ENCODE data around the gene MXD3.

MXD3 gene

GRCh38 chr5:177317959-177318377 is 6.3 kb upstream of the MXD3 start:
- DNase-seq = peak; percentile 82 to 85

- DNase-seq = no peak
These were observed 4.3 kb upstream of the MXD3 start for GRCh38 chr5:177316005-177316404.

DNA sequence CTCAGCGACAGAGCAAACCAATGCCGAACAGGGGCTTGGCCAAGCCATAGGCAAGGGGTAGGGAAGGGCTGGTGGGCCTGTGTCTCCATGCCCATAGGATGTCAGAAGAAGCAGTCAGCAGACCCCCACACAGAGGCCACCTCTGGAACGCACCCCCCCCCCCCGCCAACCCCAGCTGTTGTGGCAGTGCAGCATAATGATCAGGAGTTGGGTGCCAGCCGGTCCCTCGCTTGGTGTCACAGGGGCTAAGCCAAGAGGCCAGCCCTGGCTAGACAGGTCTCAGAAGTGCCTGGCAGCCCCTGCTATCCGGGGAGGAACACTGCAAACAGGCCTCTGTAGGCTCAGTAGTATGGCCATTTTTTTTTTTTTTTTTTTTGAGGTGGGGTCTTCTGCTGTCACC is 3.7 kb upstream of the MXD3 start:
- no peak for DNase-seq

DNA sequence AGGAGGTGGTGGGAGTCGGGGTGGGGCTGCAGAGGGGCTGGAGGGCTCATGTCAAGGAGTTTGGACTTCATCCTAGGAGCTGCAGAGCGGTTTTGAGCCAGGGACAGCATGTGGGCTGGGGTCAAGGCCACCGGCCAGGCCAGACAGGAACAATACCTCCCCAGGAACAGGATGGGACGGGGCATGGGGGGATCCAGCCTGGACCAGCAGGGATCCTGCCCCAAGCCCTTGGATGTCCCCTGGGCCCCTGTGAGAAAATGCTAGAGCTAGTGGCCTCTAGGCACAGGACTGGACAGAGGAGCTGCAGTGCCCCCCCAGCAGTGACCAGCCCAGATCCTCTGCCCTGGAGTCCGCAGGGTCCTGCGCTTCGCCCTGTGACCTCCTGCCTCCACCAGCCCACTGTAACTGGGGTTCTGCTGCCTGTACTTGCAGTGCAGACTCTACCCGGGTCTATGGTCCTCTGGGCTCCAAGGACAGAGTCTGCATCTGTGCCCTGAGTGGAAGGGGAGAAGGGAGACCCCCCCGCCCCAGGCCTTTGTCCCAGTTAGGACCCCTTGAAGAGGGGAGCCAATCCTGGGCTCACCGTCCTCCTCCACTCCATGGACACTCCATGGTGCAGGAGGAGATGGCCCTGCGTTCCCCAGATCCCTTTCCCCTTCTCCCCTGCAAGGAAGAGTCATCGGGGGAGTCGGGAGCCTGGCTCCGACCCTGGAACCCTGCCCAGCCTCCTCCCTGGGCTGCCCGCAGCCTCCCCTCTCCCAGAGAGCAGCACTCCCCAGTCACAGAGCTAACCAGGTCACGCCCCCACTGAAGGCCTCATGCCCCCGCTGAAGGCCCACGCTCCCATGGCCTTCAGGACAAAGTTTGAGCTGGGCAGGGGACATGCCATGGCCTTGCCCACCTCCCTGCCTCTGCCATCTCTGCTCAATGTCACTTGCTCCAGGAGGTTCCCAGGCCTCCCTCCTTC is 3.0 kb upstream of the MXD3 start:
- no peak for DNase-seq

DNA sequence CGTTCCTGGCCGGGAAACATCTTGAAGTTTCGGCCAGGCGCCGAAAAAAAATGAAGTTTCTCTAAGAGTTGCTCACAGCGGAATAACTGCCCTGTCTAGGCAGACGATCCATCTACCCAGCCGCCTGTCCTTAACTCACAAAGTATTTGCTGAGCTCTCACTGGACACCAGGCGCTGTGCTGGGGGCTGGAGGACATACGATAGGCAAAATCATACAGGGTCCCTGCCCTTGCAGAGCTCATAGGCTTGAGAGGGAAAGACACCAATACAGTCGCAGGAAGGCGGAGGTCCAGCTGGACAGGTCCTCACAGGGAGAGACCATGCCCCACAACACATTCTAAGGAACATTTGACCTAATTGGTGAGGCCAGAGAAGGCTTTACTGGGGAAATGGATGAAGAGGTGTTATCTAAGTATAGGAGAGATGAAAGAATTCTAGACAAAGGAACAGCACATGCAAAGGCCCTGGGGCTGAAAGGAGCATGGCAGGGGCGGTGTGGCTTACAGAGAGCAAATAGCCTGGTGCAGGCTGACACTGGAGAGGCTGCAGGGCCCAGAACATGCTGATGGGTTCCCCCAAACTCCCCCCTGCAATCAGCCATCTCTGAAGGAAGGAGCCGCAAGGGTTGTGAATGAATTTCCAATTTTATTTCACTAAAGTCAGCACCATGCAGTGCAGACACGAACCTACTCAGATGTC is 2.0 kb upstream of the MXD3 start:
- DNase-seq = no peak

GRCh38 chr5:177312649-177313181 is 1.0 kb upstream of the MXD3 start:
- peak; percentile 72 to 79 for DNase-seq

DNA sequence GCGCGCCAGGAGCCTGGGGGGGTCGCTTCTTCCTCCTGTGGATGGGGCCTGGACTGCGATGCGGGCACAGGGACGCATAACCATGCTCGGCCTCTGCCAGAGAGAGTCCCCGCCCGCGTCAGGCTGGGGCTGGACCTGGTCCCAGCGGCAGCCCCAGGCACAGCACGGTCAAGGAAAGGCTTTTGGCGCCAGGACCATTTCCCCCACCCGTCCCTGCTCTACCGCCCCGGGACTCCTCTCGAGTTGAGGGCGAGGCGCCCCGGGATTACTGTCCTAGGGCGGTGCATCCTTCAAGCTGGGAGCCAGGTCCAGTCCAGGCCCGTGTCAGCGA is 341 bp downstream of the MXD3 start:
- no peak for DNase-seq

- peak; percentile 45 to 46 for DNase-seq
These were observed 824 bp downstream of the MXD3 start for GRCh38 chr5:177310757-177311391.

DNA sequence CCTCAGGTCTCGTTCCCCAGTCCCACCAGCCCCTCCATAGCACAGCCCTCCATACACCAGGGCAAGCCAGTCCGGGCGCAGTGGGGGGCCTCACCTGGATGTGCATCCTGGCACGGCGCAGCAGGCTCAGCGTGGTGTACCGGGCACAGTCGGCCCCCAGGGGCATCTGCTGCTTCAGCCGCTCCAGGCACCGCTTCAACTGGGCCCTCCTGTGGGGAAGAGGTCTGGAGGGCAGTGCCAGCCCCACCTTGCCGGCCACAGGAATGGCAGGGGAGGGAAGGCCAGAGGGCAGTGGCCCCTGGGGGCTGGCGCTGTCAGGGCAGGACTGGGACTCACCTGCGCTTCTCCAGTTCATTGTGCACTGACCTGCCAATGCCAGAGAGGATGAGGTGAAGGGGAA is 1.4 kb downstream of the MXD3 start:
- DNase-seq = no peak

- DNase-seq = peak; percentile 82 to 85
These were observed 2.1 kb downstream of the MXD3 start for GRCh38 chr5:177309351-177310191.

- DNase-seq = no peak
These were observed 3.0 kb downstream of the MXD3 start for GRCh38 chr5:177308740-177309139.

GRCh38 chr5:177307544-177308363 is 3.9 kb downstream of the MXD3 start:
- DNase-seq = peak in 1 of 2 experiments; percentile 22

DNA sequence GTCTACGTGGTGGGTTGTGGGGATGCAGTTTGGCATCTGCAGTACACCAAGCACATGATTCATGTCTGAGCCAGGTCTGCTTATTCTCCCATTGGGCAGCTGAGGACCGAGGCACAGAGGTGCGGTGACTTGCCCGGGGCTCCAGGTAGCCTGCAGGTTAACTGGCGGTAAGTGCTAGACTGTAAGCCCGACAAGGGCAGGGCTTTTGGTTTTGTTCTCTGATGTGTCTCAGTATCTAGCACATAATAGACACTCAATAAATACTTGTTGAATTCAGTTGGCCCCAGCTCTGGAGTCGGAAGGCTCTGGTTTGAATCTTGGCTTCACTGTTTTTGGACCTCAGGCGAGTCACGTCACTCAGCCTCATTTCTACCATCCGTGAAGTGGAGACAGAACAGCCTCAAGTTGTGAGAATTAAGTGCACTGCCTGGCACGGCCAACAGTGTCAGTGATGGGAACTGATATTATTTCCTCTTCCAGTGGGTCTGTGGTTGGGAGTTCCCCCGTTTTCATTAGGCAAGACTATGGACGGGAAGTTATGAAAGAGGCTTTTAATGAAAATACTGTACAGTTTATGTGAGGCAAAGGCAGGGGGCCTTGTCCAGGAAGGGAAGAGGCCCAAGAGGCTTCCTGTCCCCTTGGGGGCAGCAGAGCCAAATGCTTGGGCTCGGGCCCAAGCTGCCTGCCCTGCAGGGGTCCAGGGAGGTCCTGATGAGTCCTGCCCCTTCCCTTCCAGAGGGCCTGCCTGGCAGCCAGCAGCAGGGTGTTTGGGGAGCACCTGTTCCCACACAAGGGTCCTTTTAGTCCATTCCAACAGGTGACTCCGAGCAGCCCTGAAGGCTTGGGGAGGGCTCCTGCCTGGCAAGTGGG is 4.8 kb downstream of the MXD3 start:
- DNase-seq = peak in 1 of 2 experiments; percentile 22

DNA sequence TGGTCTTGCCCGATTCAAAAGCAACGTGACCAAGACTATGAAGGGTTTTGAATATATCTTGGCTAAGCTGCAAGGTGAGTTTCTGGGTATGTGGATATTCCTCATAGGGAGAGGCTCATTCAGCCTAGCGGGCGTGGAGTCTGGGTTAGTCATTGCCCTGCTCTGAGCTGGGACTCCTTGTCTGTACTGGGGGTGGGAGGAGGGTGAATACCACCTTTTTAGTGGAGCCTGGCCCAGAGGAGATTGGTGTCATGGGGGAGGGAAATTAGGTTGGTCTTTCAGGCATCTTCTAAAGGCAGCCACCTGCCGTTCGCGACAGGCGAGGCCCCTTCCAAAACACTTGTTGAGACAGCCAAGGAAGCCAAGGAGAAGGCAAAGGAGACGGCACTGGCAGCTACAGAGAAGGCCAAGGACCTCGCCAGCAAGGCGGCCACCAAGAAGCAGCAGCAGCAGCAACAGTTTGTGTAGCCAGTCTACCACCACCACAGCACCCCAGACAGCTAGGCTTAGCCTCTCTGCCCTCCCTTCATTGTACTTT is 5.5 kb downstream of the MXD3 start:
- DNase-seq = peak in 1 of 2 experiments; percentile 21

GRCh38 chr5:177304392-177305119 is 7.1 kb downstream of the MXD3 start:
- peak; percentile 48 to 54 for DNase-seq

DNA sequence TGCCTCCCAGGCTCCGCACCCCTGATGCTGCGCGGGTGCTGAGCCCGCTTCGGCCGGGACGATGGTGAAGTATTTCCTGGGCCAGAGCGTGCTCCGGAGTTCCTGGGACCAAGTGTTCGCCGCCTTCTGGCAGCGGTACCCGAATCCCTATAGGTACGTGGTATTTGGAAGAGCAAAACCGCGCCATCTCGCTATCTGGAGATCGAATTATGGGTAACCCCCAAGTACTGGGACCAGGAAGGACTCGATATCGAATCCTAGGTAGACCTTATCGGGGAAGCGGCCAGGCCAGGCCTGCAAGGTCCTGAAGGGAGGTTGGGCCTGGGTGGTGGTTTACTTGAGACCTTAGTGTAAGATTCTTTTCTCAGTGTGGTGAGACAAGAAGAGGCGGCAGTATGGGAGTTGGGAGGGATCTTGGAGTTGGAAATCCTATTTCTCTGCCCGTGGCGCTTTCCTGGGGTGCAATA is 7.7 kb downstream of the MXD3 start:
- peak in 1 of 2 experiments; percentile 43 for DNase-seq

GRCh38 chr5:177303121-177303924 is 8.4 kb downstream of the MXD3 start, which contains the start of the genes PRELID1 and RAB24:
TSS of gene PRELID1 (plus strand) at chr5:177303799. CDS start at chr5:177303986, 187 bp downstream.
TSS of gene RAB24 (minus strand) at chr5:177303719. CDS start at chr5:177303288, 431 bp downstream.
- peak; percentile 90 to 93 for DNase-seq

Data from activated T-cell treated with anti-CD3 and anti-CD28 coated beads, Interleukin-2, amount 50 U/mL, for 48 hours (primary cell).